GM19452 (cell line): ENCODE data around the gene PCSK4.
"Not testable (repeated sequence)": the region's sequence is repeated elsewhere in the genome, so short reads cannot be mapped to it uniquely, and the experiment has no call there.

ENCODE experiments used
- ATAC-seq: cut with Tn5 transposase; IDR thresholded peaks from one replicate; pipeline ENCODE4 v1.9.1; 2021; ENCODE audit not compliant: unreplicated experiment

PCSK4 gene

GRCh38 chr19:1490311-1491113, at the start of gene PCSK4:
PCSK4 (minus strand) TSS chr19:1490350; CDS start chr19:1490346, 4 bp downstream.
- ATAC-seq: peak; percentile 73

GRCh38 chr19:1539749-1540148, 49.6 kb upstream of the PCSK4 start:
- not testable (repeated sequence) for ATAC-seq

DNA sequence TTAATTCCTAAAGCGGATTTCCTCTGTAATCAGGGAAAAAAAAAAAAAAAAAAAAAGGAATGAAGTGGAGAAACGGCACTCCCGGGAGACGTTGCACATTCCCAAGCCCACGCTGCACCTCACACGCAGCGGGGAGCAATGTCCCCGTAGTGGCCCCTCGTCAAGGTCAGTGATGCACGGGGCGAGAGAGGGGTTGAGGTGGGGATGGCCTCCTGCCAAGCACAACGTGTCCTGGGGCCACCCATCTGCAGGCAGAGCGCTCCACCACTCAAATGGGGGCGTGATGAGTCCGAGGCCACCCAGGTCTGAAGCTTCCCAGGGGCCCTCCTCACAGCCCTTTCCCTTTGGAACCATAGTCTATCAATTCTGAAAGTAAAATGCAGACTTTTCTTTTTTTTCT, 48.8 kb upstream of the PCSK4 start:
- no peak for ATAC-seq

- not testable (repeated sequence) for ATAC-seq
These were observed 45.5 kb upstream of the PCSK4 start for GRCh38 chr19:1535699-1536098.

DNA sequence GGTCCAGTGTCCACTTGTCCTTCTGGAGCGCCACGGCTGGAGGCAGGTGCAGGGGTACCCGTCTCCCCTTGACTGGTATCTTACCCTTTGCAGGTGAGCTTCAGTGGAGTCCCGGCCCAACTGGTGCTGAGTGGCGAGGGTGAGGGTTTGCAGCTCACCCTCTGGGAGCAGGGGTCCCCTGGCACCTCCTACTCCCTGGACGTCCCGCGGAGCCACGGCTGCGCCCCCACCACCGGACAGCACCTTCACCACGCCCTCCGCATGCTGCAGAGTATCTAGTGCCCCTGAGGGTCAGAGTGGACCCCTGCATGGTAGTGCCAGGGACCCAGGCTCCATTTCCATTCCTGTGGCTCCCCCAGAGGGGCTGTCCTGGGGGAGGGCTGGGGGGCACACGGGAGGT, 44.8 kb upstream of the PCSK4 start:
- no peak for ATAC-seq

DNA sequence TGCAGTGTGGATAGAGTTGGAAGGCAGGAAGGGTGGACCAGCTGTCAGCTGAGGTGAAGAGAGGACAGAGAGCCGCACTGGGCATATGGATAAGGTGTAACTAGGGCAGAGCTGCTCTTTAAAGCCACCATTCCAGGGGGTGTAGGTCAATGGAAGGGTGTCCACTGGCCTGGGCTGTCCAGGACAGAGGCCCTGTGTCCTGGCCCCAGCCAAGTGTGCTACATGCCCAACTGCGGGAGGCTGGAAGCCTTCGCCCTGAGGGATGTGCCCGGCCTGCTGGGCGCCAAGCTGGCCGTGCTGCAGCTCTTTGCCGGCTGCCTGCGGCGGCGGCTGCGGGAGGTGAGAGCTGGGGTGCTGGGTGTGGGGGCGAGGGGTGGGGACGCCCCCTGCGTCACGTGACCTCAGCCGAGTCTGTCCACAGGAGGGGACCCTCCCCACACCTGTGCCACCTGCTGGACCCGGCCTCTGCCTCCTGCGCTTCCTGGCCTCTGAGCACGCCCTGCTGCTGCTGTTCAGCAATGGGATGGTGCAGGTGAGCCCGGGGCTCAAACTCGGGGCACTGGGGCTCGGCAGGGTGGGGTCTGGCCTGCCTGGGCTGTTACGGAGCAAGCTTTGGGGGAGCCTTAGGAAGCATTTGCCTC, 43.5 kb upstream of the PCSK4 start:
- no peak for ATAC-seq

DNA sequence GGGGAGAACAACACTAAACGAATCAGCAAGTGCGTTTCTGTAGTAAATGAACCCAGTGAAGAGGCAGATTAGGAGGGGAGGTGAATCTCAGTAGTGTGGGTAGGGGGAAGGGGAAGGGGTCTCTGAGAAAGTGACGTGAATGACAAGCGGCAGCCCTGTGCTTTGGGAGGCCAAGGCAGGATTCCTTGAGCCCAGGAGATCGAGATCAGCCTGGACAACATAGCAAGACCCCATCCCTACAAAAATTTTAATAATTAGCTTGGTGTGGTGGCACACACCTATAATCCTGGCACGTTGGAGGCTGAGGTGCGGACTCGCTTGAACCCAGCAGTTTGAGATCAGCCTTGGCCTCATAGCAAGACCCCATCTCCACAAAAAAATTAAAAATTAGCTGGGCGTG, 41.9 kb upstream of the PCSK4 start:
- no peak for ATAC-seq

DNA sequence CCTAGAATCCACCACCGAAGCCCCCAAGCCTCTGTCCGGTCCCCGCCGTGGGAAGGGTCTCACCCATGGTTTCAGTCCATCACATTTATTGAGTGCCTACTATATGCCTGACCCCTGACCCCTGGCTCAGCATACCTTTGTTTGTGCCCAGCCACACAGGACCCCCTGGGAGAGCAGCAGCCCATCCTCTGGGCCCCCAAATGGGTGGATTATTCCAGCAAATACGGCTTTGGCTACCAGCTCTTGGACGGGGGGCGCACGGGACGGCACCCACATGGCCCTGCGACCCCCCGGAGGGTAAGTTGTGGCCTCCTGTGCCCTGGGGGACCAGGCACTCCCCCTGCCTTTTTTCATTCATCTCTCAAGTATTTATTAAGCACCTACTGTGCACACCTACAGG, 41.4 kb upstream of the PCSK4 start:
- ATAC-seq: no peak

- not testable (repeated sequence) for ATAC-seq
These were observed 40.7 kb upstream of the PCSK4 start for GRCh38 chr19:1530856-1531255.

DNA sequence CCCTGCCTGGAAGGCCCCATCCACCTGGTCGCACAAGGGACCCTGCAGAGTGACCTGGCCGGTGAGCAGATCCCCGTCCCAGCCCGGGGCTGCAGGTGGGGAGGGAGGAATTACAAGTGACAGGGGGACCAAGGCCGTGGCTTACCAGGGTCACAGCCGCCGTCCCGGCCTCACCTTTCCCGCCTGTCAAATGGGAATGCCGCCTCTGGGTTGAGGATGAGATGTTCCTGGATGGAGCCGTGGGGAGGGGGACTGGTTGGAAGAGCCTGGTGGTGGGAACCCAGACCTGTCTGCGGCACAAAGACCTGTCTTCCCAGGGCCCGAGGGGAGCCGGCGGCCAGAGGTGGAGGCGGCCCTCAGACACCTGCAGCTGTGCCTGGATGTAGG, 39.3 kb upstream of the PCSK4 start:
- ATAC-seq: no peak

DNA sequence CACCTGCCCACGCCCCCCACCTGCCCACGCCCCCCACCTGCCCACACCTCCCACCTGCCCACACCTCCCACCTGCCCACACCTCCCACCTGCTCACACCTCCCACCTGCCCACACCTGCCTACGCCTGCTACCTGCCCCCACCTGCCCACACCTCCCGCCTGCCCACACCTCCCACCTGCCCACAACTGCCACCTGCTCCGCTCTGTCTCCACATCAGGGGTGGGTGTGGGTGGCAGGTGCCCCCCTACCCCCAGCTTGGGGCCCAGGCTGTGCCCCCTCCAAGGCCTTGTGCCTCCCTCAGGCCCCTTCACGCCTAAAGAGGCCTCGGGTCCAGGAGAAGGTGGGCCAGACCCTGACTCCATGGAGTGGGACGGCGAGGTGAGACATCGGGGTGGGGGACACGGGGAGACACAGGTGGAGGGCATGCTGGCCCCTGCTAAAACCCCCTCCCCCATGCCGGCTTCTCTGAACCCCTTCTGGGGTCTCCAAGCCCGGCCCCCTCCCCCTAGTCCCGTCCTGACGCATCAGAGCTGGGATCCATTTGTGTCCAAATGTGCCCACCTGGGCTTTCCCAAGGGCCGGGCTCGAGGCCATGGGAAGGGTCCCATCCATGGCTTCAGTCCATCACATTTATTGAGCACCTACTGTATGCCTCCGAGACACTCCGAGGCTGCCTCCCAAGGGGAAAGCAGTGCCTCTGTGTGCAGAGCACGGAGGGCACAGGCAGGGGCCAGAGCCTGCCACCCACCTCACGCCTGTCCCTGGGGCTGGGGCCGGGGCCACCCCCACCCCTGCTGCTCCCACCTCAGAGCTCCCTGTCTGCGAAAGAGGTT, 38.7 kb upstream of the PCSK4 start:
- no peak for ATAC-seq

DNA sequence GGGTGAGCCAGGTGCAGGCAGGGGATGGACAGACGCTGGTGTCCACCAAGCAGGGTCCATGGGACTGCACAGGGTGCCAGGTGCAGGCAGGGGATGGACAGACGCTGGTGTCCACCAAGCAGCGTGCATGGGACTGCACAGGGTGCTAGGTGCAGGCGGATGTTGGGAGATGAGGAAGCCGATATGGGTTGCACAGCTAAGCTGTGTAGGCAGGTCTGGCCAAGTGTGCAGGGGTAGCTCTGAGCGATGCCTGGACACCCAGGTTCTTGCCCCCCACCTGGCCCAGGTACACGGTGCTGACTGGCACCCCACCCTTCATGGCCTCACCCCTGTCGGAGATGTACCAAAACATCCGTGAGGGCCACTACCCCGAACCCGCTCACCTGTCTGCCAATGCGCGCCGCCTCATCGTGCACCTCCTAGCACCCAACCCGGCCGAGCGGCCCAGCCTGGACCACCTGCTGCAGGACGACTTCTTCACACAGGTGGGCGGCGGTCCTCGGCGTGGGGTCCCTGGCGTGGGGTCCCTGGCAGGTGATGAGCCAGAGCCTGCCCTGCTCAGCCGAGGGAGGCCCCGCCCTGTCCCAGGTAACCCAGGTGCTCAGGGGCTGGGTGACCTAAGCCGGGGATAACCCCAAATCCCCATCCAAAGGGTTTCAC, 37.6 kb upstream of the PCSK4 start:
- no peak for ATAC-seq

- ATAC-seq: no peak
These were observed 37.0 kb upstream of the PCSK4 start for GRCh38 chr19:1526979-1527649.

GRCh38 chr19:1526066-1526778, 36.1 kb upstream of the PCSK4 start:
- no peak for ATAC-seq

- no peak for ATAC-seq
These were observed 35.2 kb upstream of the PCSK4 start for GRCh38 chr19:1525343-1525742.

DNA sequence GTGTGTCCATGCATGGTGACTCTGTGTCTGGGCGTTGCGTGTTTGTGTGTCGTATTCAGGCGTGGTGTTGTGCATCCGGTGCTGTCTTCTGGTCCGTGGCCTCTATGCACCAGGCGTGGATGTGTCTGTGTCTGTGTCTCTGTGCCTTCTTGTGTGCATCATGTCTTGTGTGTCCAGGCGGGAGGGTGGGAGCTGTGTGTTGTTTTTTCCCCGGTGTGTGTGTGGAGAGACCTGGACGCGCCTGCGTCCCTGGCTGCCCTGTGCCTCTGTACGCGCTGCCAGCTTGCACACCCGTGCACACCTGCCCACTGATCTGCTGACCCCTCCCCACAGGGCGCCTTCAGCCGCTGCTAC, 34.8 kb upstream of the PCSK4 start:
- no peak for ATAC-seq

GRCh38 chr19:1524287-1524971, 34.3 kb upstream of the PCSK4 start:
- ATAC-seq: no peak

DNA sequence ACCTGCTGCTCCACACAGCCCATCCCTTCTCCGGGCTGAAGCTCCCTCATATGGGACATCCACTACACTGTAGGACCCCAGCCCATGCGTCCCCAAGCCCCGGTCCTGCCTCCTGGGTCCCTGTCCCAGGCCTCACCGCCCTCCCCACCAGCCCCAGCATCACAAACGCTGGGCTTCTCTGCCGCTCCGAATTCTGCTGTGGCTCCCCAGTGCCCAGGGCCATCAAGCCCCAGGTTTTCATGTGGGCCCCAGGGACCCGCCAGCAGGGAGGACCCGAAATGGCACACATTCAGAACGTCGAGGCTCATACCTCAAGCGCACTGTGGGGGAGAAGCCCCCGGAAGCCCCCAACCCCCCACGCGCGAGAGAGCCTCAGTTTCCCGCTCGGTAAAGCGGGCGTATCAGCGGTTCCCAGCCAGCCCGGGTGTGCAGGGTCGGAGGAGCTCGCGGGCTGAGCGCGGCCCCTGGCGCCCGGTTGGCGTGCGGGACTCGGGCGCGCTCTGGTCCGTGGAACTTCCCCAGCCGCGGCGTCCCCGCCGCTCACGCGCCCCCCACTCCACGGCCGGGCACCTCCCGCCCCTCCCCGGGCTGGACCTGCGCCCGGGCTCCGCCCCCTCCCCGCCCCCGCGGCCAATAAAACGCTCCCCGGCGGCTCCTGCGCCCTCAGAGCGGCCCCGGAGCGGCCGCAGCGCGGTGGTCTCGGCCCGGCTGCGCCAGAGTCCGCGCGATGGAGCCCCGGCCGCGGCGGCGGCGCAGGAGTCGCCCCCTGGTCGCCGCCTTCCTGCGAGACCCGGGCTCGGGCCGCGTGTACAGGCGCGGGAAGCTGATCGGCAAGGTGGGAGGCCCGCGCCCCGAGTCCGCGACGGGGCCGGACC, 33.5 kb upstream of the PCSK4 start, which contains the start of gene PLK5:
Gene PLK5 (plus strand): TSS at position 666 of the 875 bp plus-strand sequence. CDS start 2,920 bp downstream, outside the sequence.
- no peak for ATAC-seq
